GM19397 (cell line): Measurements from ENCODE around the gene OSBPL10.

Source experiments
- ATAC-seq: cut with Tn5 transposase; IDR thresholded peaks from one replicate; pipeline ENCODE4 v1.9.1; 2021; ENCODE audit warnings: mild to moderate bottlenecking, moderate library complexity; ENCODE audit not compliant: unreplicated experiment

The OSBPL10 gene

DNA sequence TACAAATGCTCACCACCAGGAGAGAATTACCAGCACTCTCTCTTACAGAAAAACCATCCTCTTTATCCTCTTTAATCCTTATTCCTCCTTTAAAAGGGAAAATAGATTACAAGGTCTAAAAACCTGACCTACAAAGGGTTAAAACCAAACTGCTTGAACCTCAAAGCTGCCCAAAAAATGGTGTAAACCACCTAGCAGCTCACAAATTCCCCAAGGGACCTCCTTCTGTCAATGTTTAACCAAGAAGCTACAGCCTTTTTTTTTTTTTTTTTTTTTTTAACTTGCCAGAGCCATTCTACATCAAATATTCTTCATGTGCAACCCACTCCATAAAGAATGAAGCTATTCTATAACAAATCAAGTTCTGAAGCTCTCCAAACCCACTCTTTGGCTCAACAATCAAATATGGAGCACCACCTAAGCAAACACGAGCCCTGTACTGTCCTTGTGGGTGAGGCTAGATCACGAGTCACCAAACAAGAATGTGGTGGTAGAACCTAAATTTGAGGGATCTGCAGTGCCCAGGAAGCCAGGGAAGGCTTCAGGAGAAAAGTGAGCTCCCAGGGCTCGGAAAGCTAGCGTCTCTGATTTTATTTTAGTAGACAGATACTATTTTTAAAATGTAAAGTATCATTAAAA lies 20.1 kb downstream of the OSBPL10 start:
- peak; percentile 55 for ATAC-seq

DNA sequence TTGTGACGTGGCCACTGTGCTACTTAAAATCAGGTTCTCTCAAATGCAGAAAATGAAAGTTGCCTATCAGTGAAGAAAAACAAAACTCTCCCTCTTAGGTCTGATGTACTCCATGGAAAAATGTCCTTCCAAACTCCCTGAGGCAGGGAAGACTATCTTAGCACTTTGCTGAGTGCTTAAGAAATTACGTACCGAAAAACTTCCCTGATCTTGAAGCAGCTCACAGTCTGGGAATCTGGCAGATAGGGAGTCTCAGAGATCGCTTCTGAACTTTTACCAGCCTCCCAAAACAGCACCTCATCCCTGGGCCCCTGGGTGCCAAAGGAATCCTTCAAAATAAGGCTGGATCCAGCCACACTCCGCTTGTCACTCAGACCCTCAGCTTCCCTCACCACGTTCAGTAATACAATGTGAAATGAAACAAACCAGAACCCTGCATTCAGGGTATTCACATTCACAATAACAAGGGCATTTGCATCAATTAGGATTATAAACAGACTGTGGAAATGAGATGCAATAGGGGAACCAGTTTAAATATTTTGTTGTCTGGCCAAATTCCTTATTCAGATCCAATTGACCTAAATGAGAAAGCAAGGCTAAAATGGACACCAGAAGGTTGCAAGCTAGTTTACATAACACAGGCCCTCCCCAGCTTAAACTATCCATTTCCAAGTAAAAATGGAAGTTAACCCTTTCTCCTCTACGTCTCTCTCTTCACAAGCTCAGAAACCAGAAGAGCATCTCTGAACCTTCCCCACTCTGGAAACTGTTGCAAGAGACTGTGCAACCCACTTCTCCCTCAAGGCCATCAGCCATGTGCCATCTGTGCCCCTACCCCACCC lies 20.9 kb downstream of the OSBPL10 start:
- peak; percentile 35 for ATAC-seq

DNA sequence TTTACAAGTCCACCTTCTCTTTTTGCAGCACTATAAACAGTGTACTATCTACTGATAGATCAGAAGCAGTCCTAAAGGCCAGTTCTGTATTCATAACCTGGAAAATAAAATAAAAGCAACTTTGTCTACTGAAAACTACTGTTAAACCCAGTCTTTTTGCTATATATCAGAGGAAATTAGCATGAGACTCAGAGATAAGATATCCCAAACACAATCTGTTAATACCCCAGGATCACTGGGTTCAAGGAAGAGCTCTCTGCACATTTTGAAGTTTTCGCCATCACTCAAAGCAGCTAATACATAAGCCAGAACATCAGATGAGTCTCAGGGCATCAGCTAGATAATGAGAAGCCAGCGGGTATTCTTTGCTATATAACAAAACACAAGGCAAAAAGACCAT lies 21.8 kb downstream of the OSBPL10 start:
- no peak for ATAC-seq

DNA sequence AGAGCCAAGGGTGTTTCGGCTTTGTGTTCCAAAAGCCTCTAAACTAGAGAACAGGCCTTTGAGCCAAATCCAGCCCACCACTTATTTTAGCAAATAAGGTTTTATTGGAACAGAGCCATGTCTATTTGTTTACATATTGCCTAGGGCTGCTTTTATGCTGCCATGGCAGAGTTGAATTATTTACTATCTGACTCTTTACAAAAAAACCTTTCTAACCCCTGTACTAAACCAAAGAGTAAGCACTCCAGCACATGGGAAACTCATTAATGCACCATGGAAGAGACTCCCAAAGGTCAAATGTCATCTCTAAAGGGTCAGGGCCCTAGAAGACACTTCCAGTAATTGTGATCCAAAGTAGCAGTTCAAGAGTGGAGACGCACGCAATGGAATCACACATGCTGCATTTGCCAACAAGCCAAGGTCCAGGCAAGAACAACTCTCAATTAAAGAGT lies 22.3 kb downstream of the OSBPL10 start:
- no peak for ATAC-seq

DNA sequence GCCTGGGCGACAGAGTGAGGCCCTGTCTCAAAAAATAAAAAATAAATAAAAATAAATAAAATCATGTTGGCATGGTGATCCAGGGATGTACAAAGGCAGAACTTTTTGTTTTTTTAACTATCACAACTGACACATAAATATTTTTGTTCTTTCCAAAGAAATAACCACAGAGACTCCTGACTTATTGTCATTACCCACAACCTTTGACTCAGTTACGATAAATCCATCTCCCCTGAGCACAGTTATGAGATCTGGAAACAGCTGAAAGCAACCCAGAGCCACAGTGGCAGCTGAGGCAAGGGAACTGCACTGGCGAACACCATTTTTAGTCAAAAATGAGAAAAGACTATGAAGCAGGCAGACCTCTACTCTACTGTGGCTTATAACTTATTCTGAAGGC lies 24.0 kb downstream of the OSBPL10 start:
- ATAC-seq, result no peak

DNA sequence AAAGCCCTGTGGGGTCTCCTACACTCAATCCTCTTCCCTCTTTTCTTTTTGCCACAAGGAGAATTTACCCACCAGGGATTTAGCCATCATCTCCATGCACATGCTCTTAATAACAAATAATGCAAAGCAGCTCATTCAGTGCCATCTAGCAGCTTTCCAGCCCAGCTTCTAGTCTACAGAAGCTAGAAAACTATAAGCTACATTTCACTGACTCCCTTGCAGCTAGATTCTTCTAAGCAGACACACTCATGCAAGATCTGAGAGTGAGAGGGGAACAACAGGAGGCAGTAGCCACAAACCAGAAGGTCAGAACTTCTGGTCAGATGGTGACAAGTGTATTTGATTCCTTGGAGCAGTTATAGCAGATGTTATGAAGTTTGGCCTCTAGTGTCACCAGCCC lies 25.5 kb downstream of the OSBPL10 start:
- no peak for ATAC-seq

DNA sequence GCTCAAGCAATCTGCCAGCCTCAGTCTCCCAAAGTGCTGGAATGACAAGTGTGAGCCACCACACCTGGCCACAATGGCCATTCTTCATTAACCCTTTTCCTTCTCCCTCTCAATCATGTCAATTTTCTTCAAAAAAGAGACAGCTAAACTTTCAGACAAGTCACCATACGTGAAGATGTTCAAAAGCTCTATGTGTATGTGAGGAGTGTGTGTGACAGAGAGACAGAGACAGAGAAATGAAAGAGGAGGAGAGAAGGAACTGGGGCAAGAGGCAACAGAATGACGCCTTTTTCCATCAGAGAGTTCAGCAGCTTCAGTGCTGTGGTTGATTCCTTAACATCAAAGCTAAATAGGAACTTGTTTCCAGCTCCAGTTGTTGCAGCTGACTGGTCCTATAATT lies 27.4 kb downstream of the OSBPL10 start:
- ATAC-seq, result no peak

DNA sequence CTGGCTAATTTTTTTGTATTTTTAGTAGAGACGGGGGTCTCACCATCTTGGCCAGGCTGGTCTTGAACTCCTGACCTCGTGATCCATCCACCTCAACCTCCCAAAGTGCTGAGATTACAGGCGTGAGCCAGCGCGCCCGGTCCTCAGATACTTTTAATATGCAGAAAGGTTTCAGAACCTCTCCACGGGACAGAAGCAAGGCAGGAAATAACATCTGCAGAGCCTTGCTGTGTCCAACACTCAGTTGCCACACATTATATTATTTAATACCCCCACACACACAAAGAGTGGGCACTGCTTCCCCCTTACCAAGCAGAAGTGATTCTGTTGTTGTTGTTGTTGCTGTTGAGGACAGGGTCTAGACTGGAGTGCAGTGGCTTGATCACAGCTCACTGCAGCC lies 28.0 kb downstream of the OSBPL10 start:
- ATAC-seq, result no peak

DNA sequence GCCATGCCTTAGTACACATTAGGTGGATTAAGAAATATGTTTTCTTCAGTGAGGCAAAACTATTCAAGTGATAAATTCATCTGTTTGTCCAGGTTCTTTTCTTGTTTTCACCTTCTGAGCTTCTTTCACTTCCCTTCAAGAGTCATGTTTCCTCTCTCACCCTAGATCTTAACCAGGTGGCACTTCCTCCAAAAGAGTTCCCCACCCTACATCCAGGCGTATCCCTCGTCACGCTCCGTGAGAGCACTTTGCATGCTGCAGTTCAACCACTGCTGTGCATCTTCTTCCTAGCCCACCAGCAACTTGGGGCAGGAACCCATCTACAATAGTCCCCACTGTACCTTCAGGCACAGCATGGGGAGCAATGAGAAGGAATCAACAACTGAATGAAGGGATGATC lies 28.9 kb downstream of the OSBPL10 start:
- ATAC-seq, result peak; percentile 92

DNA sequence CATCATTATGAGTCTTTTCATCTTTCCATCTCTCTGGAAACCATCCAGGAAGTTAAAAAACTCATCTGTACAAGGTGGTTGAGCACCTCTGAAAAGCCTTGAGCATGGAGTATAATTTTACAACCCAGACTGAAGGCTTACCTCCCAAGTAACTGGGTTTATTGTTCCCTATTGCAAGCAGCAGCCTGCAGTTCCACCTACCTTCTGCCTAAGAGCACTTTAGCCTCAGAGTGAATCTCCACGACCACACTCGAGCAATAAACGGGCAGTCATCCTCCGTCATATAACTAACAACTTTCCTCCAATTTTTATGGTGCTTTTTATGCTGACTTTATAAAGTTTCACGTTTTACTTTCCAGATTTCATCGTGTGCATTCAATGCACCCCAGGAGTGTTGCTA lies 32.8 kb downstream of the OSBPL10 start:
- no peak for ATAC-seq

DNA sequence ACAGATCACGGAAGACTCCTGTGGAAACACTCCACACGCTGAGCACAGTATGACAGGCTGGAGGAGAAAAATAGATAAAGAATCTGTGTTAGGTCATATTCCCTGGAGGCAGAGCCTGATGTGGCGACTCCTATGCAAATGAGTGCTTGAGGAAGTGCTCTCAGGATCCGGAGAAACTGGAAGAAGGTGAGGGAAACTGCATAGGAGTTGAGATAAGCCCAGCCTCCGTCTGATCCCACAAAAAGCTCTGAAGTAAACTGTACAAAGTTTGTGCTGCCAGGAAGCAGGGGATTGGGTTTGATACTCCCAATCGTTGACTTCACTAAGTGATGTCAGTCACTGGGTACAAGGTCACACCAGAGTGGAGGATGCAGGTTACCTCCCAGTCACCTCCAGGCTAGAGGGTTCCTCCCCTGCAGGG lies 33.4 kb downstream of the OSBPL10 start:
- ATAC-seq, result no peak

DNA sequence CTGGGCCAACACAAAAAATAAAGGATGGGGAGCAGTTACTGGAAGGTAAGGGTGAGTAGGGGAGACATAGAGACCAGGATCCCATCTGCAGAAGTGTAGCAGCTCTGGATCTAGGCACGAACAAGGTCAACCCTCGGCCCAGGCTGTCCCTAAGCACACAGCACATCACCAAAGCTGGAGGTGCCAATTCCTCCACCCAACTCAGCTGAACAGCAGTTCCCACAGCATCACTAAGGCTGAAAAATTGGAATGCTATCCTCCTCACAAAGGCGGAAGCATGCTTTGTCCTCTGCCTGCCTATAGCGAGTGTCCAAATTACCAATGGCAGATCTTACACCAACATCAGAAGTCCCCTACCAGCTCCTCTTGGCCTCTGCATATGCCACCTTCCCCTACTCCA lies 33.9 kb downstream of the OSBPL10 start:
- ATAC-seq, result no peak

DNA sequence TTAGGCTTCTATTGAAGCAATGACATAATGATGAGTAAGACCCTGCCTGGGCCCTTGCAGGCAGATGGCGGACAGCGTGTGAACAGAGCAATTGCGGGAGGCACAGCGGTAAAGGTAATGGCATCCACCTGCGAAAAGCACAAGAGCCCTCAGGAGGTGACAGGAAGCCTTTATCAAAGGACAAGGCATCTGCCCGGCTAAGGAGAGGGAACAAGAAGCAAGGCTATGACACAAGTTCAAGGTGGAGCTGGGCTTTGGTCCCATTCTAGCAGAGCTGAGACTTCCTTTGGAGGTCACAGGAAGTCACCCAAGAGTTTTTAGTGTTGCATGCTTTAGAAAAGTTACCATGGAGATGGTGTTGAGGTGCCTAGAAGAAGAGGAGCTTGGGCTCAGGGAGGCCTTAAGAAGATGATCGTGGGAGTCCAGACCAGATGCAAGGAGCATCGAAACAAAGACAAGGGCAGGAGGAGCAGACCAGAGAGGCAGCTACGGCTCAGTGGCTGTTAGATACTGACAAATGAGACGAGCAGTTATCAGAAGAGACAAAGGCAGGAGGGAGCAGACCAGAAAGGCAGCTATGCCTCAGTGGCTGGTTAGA lies 34.5 kb downstream of the OSBPL10 start:
- ATAC-seq, result no peak

DNA sequence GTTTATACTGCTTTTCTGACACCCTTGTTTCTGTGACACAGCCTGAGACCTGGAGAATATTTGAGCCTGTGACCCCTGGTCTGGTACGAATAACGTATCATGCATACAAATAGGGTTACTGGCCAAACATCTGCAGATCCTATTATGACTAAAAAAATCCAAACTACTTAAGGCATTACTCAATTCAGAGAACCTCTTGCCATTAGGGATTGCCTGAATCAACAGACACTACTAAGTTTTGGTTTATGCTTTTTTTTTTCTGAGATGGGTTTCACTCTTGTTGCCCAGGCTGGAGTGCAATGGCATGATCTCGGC lies 35.4 kb downstream of the OSBPL10 start:
- no peak for ATAC-seq

DNA sequence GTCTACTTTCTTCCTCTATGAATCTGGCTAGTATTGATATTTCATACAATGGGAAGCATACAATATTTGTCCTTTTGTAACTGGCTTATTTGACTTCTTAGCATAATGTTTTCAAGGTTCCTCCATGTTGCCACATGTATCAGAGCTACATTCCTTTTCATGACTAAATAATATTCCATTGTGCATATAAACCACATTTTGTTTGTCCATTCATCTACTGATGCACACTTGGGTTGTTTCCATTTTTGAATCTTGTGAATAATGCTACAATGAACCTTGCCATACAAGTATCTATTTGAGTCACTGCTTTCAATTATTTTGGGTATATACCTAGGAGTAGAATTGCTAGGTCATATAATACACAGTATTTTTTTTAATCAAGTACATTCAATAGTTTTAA lies 38.0 kb downstream of the OSBPL10 start:
- ATAC-seq, result no peak

DNA sequence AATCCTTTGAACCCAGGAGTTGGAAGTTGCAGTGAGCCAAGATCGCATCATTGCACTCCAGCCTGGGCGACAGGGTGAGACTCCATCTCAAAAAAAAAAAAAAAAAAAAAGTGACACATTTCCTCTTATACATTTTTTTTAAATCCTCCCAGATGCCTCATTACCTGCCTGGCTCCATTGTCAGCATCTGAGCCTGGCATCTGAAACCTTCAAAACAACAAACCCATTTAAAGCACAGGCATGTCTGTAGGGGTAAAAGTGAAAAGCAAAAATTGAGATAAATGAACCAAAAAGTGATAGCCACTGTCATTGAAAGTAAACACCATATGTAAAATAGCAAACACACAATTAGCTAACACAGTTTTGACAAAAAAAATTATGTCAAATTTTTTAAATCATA lies 38.6 kb downstream of the OSBPL10 start:
- no peak for ATAC-seq

DNA sequence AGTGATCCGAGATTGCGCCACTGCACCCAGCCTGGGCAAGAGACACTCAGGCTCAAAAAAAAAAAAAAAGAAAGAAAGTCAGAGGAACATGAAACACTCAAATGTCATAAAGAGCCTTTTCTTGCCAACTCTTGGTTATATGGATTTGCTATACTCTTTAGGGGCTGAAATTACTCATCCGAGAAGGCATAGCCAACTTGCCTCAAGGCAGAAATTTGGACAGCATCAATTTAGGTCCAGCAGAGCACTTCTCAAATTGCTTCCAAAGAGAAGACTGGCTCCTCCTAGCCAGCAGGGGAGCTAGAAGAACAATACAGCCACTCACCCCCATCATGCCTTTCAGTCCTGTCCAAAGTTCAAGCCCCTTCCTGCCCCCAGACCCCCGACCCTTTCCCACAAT lies 43.8 kb downstream of the OSBPL10 start:
- ATAC-seq, result no peak

DNA sequence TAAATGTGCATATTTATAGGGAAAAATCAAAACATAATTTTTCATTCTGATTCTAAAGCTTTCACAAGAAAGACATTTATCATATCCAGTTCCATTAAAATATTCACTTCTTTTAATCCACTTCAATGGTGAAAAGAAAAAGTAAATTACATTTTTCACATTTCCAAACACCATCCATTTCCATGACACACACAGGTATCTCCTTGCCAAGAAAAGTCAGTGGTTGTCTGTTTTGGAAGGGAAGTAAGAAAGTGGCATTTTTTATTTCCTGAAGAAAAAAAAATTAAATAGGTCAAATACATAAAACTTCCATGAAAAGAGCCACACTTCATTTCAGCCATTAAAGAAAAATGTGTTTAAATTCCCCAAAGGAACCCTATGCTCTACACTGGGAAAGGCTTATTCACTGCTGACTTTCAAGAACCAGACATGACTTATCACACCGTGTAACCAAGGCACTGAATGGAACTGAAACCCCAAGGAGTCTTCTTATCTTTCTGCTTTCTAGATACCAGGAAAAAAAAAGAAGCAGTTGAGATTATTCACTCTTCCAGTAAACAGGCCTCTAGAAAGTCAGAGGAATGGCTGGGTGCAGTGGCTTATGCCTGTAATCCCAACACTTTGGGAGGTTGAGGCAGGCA lies 44.5 kb downstream of the OSBPL10 start:
- no peak for ATAC-seq

DNA sequence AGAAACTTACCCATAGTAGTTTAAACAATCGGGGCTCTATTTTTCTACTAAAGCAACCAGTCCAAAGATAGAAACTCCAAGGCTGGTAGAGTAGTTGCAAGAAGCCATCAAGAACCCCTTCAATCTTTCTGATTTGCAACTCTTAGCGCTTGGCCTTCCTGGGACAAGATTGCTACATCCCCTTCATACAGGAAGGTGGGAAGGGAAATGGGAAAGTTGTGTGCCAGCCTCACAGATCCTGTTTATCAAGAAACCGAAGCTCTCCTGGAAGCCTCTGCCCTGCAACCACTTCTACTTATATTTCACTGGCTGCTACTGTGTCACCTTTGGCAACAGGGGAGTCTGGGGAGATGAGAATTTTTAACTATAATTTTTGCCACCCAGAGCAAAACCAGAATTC lies 46.2 kb downstream of the OSBPL10 start:
- ATAC-seq, result no peak

DNA sequence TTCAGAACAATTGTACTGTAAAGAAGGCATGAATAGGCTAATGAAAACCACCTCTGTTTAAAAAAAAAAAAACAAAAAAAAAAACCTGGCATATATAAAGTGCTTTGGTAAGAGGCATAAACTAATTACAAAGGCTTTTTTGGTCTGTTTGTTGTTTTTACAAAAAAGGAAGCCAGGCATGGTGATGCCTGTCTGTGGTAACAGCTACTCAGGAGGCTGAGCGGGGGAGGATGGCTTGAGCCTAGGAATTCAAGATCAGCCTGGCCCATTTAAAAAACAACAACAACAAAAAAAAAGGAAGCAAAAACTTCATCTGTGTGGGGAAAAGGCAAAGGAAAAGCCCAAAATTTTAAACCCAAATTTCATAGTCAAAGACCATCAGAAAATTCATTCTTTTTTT lies 47.0 kb downstream of the OSBPL10 start:
- ATAC-seq, result no peak

DNA sequence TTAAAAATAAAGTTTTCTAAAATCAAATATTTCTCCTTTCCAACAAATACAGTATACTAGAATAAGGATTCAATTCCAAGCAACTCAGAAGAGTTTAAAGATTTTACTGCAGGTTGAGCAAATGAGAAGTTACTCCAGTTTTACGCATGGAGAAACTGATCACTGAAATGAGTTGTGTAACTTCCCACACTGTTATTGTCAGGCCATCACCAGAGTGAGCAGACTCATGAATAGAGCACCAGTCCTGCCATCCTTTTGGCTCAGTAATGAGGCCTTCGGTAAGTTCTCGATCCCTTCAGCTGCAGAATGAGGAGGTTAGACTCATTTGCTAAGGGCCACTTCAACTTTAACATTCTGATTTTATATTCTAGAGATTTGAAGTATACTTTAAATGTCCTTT lies 48.1 kb downstream of the OSBPL10 start:
- no peak for ATAC-seq
